22Rv1 (cell line): Measurements from ENCODE around the gene MAP3K5.

Experiments used
- CTCF ChIP-seq: fragments of 450-650 bp; IDR thresholded peaks from 2 replicates; pipeline ENCODE4 v1.5.1; 2017; ENCODE audit warnings: mild to moderate bottlenecking
- ZFX ChIP-seq: fragments of 450-650 bp; IDR thresholded peaks from 2 replicates; pipeline ENCODE4 v1.6.1; 2017; ENCODE audit warnings: antibody characterized with exemption, borderline replicate concordance

GRCh38 chr6:136695412-136695811 lies 96.9 kb downstream of the MAP3K5 start:
- TF ChIP-seq CTCF (no peak), ZFX (no peak)
